PC-9 (cell line): Measurements from ENCODE around the gene MEF2A. TPM values are rescaled to one million over a fixed set of nuclear protein-coding genes. Genes with fewer than 3 reads are reported as not detected.

Experiments
- BruUV-seq: library from RNA; stranded (reverse); fragments of 400-500 nt; replicated peaks from 2 replicates; lab custom pipeline; 2021; lab: Mats Ljungman, UMichigan
- CTCF ChIA-PET: fragments of 300-600 bp; sonication (Branson Sonifier 250); formaldehyde crosslinking; loops from one replicate; lab custom pipeline; 2022; ENCODE audit warnings: antibody characterized with exemption; lab: Charles Lee
- POLR2A ChIA-PET: fragments of 300-600 bp; sonication (Branson Sonifier 250); formaldehyde crosslinking; loops from one replicate; lab custom pipeline; 2022; ENCODE audit warnings: antibody characterized with exemption; ENCODE audit not compliant: unreplicated experiment; lab: Charles Lee
- DNase-seq, 2 experiments: peaks; one replicate each; pipeline versions ENCODE4 v3.0.0 to v3.0.0-alpha.2; 2015 to 2022; ENCODE audit warnings: mixed read lengths in 1 of 2
- H2AFZ ChIP-seq: fragments of 200-600 bp; sonication (generic); 2 replicates; pipeline ENCODE4 v1.8.1; 2017; ENCODE audit warnings: antibody characterized with exemption
- H3F3A ChIP-seq: fragments of 200-600 bp; sonication (generic); 2 replicates; pipeline ENCODE4 v1.8.1; 2017; ENCODE audit warnings: antibody characterized with exemption, mild to moderate bottlenecking, low read depth; ENCODE audit not compliant: insufficient read depth
- H3K27ac ChIP-seq: fragments of 200-600 bp; sonication (generic); 2 replicates; pipeline ENCODE4 v1.6.1; 2016; ENCODE audit warnings: mixed run types
- H3K27me3 ChIP-seq: fragments of 200-600 bp; sonication (generic); 2 replicates; pipeline ENCODE4 v1.6.1; 2016; ENCODE audit warnings: low read depth, mixed run types; ENCODE audit not compliant: insufficient read depth
- H3K36me3 ChIP-seq: fragments of 200-600 bp; sonication (generic); 2 replicates; pipeline ENCODE4 v1.6.1; 2016; ENCODE audit warnings: low read depth, mixed run types
- H3K4me1 ChIP-seq: fragments of 200-600 bp; sonication (generic); replicated peaks from 2 replicates; pipeline ENCODE4 v1.6.1; 2016; ENCODE audit warnings: mixed run types; ENCODE audit not compliant: insufficient read depth
- H3K4me2 ChIP-seq: fragments of 200-600 bp; sonication (generic); 2 replicates; pipeline ENCODE4 v1.6.1; 2017; ENCODE audit warnings: mixed run types
- H3K4me3 ChIP-seq: fragments of 200-600 bp; sonication (generic); 2 replicates; pipeline ENCODE4 v1.6.1; 2016; ENCODE audit warnings: mixed run types
- H3K79me2 ChIP-seq: fragments of 200-600 bp; sonication (generic); 2 replicates; pipeline ENCODE4 v1.6.1; 2017; ENCODE audit warnings: low read depth, mixed run types
- H3K9me2 ChIP-seq: fragments of 200-600 bp; sonication (generic); 2 replicates; pipeline ENCODE4 v1.8.1; 2017; ENCODE audit warnings: mild to moderate bottlenecking; ENCODE audit not compliant: insufficient read depth
- H3K9me3 ChIP-seq: fragments of 200-600 bp; sonication (generic); 2 replicates; pipeline ENCODE4 v1.8.1; 2016; ENCODE audit warnings: low read depth; ENCODE audit not compliant: insufficient read depth
- H4K20me1 ChIP-seq: fragments of 200-600 bp; sonication (generic); 2 replicates; pipeline ENCODE4 v1.8.1; 2017; ENCODE audit not compliant: insufficient read depth
- CTCF ChIP-seq: fragments of 200-600 bp; sonication (generic); conservative IDR thresholded peaks from 2 replicates; pipeline ENCODE4 v1.6.1; 2017; ENCODE audit warnings: mixed run types, antibody characterized with exemption, mild to moderate bottlenecking, moderate library complexity
- EZH2 ChIP-seq: fragments of 200-600 bp; sonication (generic); IDR thresholded peaks from 2 replicates; pipeline ENCODE4 v1.8.0; 2017; ENCODE audit warnings: antibody characterized with exemption, low read depth
- intact Hi-C: fragments of 100-400 bp; cut with micrococcal nuclease; formaldehyde crosslinking; loops from one replicate; pipeline ENCODE4 v1.10.0; 2022; ENCODE audit not compliant: unreplicated experiment
- total RNA-seq: library from RNA; stranded (reverse); gene quantifications from 2 replicates; pipeline ENCODE4 v1.2.3, GENCODE V29; 2021

MEF2A gene
- total RNA-seq, 1 experiment from 2014 or later, result 31.8 TPM

GRCh38 chr15:99651023-99651807 lies 85.4 kb downstream of the MEF2A start:
- H3K4me2 ChIP-seq, result no peak overlapping the region
- CTCF ChIA-PET, result no interaction called here

DNA sequence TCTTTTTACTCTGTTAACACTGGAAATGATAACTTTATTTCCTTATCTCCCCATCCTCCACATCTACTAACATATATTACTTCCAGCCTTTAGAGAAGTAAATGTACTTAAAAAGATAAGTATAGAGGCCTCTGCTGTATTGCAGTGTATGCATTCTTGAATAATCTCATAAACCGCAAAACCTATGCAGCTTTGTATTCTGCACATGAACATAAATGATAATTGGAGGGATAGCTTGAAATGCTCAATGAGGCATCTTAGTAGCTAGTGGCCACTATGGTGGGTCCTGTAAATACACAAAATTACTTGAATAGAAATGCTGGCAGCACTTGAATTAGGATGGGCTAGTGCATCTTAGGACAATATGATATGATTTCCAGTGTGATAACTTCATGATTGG lies 90.4 kb downstream of the MEF2A start:
- H3K4me3 ChIP-seq, result no peak overlapping the region

More at GRCh38 chr15:99651023-99651807, 85.4 kb downstream of the MEF2A start:
- H3K4me3 ChIP-seq, result no peak overlapping the region
- H3K9me2 ChIP-seq, result no peaks in the 10 kb centered on the region
- no peak overlapping the region for H2AFZ ChIP-seq
- no peaks in the 10 kb centered on the region for H3K27me3 ChIP-seq
- intact Hi-C loops, result no loop called here
- H3K27ac ChIP-seq, result no peak overlapping the region
- H3K36me3 ChIP-seq, result peaks cover 7% of the 10 kb centered on the region
- H4K20me1 ChIP-seq, result no peaks in the 10 kb centered on the region
- no peak for DNase-seq
- no peaks in the 10 kb centered on the region for H3K4me1 ChIP-seq
- no TSS peak for BruUV-seq
- no peaks in the 10 kb centered on the region for H3F3A ChIP-seq
- H3K9me3 ChIP-seq, result peaks cover 2% of the 10 kb centered on the region; the same call in 1 of the 2 replicates
- no peaks in the 10 kb centered on the region for H3K79me2 ChIP-seq
- POLR2A ChIA-PET, result no interaction called here
- TF ChIP-seq EZH2 (no peak), CTCF (no peak)

DNA sequence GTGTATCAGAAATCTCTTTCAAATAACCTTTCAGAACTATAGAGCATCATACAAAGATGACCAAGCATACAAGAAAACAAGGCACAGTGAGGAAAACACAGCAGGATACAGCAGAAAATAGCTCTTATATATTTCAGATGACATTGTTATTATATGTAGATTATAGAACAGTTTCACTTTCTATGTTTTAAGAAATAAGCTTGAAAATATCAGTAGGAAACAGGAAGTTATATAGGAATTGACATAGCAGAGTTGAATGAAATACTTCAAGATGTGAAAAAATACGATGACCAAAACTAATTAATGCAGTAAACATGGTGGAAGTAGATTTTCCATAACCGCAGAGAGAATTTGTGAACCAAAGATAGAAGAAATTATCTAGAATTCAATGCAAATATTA lies 92.2 kb downstream of the MEF2A start:
- Histone ChIP-seq H3K9me3 (no peaks in the 10 kb centered on the region), H3K27ac (no peak overlapping the region), H4K20me1 (no peaks in the 10 kb centered on the region), H2AFZ (no peak overlapping the region), H3F3A (no peaks in the 10 kb centered on the region), H3K79me2 (no peaks in the 10 kb centered on the region), H3K27me3 (no peaks in the 10 kb centered on the region), H3K36me3 (no peaks in the 10 kb centered on the region; the same call in 1 of the 2 replicates), H3K9me2 (no peaks in the 10 kb centered on the region), H3K4me2 (no peak overlapping the region), H3K4me1 (no peaks in the 10 kb centered on the region), H3K4me3 (no peak overlapping the region)
- no peak for DNase-seq
- CTCF ChIA-PET, result no interaction called here
- intact Hi-C loops, result no loop called here
- TF ChIP-seq EZH2, result no peak
- no peak for TF ChIP-seq CTCF
- no TSS peak for BruUV-seq
- POLR2A ChIA-PET, result no interaction called here

More for the DNA sequence above, 90.4 kb downstream of the MEF2A start:
- intact Hi-C loops, result no loop called here
- TF ChIP-seq EZH2, result no peak
- no peak for TF ChIP-seq CTCF
- Histone ChIP-seq H3F3A (no peaks in the 10 kb centered on the region), H3K4me2 (no peak overlapping the region), H3K9me2 (no peaks in the 10 kb centered on the region), H3K27me3 (no peaks in the 10 kb centered on the region), H3K36me3 (no peaks in the 10 kb centered on the region), H3K9me3 (no peaks in the 10 kb centered on the region), H2AFZ (no peak overlapping the region), H3K79me2 (no peaks in the 10 kb centered on the region), H4K20me1 (no peaks in the 10 kb centered on the region), H3K27ac (no peak overlapping the region), H3K4me1 (no peaks in the 10 kb centered on the region)
- CTCF ChIA-PET, result no interaction called here
- no peak for DNase-seq
- POLR2A ChIA-PET, result no interaction called here
- no TSS peak for BruUV-seq
